OCI-LY1 (cell line): ENCODE data around the gene PTCD1.

Experiments used
- H2AFZ ChIP-seq: fragments of 200-600 bp; sonication (generic), shearing (Covaris generic); 2 replicates; pipeline ENCODE4 v1.6.0; 2014; ENCODE audit warnings: antibody characterized with exemption, mild to moderate bottlenecking, low read length
- H3F3A ChIP-seq: fragments of 200-600 bp; sonication (generic), shearing (Covaris generic); 2 replicates; pipeline ENCODE4 v1.6.0; 2014; ENCODE audit warnings: mild to moderate bottlenecking, antibody characterized with exemption, low read length, moderate library complexity; ENCODE audit not compliant: insufficient read depth
- H3K27ac ChIP-seq: fragments of 200-600 bp; sonication (generic); 2 replicates; pipeline ENCODE4 v1.5.1; 2014; ENCODE audit warnings: low read length, mixed run types, mild to moderate bottlenecking, low read depth; ENCODE audit not compliant: poor library complexity, severe bottlenecking
- H3K27me3 ChIP-seq: fragments of 200-600 bp; sonication (generic); 2 replicates; pipeline ENCODE4 v1.6.0; 2014; ENCODE audit warnings: antibody characterized with exemption, mild to moderate bottlenecking, low read length, moderate library complexity; ENCODE audit not compliant: insufficient read depth
- H3K36me3 ChIP-seq: fragments of 200-600 bp; sonication (generic); 2 replicates; pipeline ENCODE4 v1.6.1; 2014; ENCODE audit warnings: mild to moderate bottlenecking, antibody characterized with exemption, low read length, moderate library complexity, mixed read lengths; ENCODE audit not compliant: insufficient read depth
- H3K4me1 ChIP-seq: fragments of 200-600 bp; sonication (generic); 2 replicates; pipeline ENCODE4 v1.5.1; 2014; ENCODE audit warnings: mild to moderate bottlenecking, low read length, moderate library complexity; ENCODE audit not compliant: insufficient read depth, severe bottlenecking
- H3K4me2 ChIP-seq: fragments of 200-600 bp; sonication (generic), shearing (Covaris generic); 2 replicates; pipeline ENCODE4 v1.6.1; 2014; ENCODE audit warnings: low read length
- H3K4me3 ChIP-seq: fragments of 200-600 bp; sonication (generic); 2 replicates; pipeline ENCODE4 v1.5.1; 2014; ENCODE audit warnings: low read length, low read depth, mild to moderate bottlenecking, mixed read lengths; ENCODE audit not compliant: poor library complexity, severe bottlenecking
- H3K79me2 ChIP-seq: fragments of 200-600 bp; shearing (Covaris generic); 2 replicates; pipeline ENCODE4 v1.6.1; 2016; ENCODE audit warnings: mixed run types, low read length, mixed read lengths; ENCODE audit not compliant: insufficient read depth
- H3K9ac ChIP-seq: fragments of 200-600 bp; sonication (generic), shearing (Covaris generic); 2 replicates; pipeline ENCODE4 v1.6.1; 2014; ENCODE audit warnings: mild to moderate bottlenecking, low read length, mixed read lengths
- H3K9me2 ChIP-seq: fragments of 200-600 bp; sonication (generic), shearing (Covaris generic); 2 replicates; pipeline ENCODE4 v1.6.1; 2014; ENCODE audit warnings: low read depth, mild to moderate bottlenecking, low read length, mixed read lengths
- H3K9me3 ChIP-seq: fragments of 200-600 bp; shearing (Covaris generic); 2 replicates; pipeline ENCODE4 v1.6.1; 2014; ENCODE audit warnings: low read length, mixed read lengths
- H4K20me1 ChIP-seq: fragments of 200-600 bp; sonication (generic), shearing (Covaris generic); 2 replicates; pipeline ENCODE4 v1.6.0; 2016; ENCODE audit warnings: mild to moderate bottlenecking, low read length; ENCODE audit not compliant: insufficient read depth
- EZH2 ChIP-seq: fragments of 200-600 bp; sonication (generic), shearing (Covaris generic); IDR thresholded peaks from 2 replicates; pipeline ENCODE4 v1.8.0; 2017; ENCODE audit warnings: borderline replicate concordance, mixed run types, mild to moderate bottlenecking, antibody characterized with exemption, low read length, moderate library complexity, mixed read lengths
- TF ChIP-seq, protein P1 (sequence below): fragments of 200-600 bp; sonication (generic), shearing (Covaris generic); IDR thresholded peaks from 2 replicates; pipeline ENCODE4 v1.5.1; 2017; ENCODE audit warnings: mild to moderate bottlenecking, antibody characterized with exemption, low read length, moderate library complexity, mixed read lengths

PTCD1 gene

DNA sequence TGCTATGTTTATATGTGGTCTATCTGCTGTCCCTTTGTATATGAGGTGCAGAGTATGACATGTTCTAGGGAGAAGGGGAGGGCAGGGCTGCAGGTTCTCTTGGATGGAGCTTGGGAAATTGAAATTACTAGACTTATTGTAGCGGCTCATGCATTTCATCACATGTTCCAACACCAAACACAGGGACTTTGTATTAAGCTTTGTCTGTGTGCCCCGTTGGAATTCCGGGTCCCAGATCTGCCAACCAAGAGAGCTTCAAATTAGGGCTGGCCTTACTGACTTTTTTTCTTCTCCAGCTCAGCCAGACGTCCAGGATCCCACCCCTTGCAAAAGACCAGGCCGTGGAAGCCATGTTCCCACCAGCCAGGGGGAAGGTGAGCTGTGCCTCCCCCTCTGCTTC is 37.5 kb upstream of the PTCD1 start:
- H3K27ac ChIP-seq: no peak overlapping the region
- no peaks in the 10 kb centered on the region for H3K9me2 ChIP-seq
- TF ChIP-seq EZH2: no peak
- TF ChIP-seq, protein P1, sequence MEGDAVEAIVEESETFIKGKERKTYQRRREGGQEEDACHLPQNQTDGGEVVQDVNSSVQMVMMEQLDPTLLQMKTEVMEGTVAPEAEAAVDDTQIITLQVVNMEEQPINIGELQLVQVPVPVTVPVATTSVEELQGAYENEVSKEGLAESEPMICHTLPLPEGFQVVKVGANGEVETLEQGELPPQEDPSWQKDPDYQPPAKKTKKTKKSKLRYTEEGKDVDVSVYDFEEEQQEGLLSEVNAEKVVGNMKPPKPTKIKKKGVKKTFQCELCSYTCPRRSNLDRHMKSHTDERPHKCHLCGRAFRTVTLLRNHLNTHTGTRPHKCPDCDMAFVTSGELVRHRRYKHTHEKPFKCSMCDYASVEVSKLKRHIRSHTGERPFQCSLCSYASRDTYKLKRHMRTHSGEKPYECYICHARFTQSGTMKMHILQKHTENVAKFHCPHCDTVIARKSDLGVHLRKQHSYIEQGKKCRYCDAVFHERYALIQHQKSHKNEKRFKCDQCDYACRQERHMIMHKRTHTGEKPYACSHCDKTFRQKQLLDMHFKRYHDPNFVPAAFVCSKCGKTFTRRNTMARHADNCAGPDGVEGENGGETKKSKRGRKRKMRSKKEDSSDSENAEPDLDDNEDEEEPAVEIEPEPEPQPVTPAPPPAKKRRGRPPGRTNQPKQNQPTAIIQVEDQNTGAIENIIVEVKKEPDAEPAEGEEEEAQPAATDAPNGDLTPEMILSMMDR: no peak
- no peaks in the 10 kb centered on the region for H3F3A ChIP-seq
- no peak overlapping the region for H2AFZ ChIP-seq
- H3K4me1 ChIP-seq: peaks cover 32% of the 10 kb centered on the region
- peaks cover 36% of the 10 kb centered on the region for H3K79me2 ChIP-seq
- no peaks in the 10 kb centered on the region for H4K20me1 ChIP-seq
- H3K36me3 ChIP-seq: peaks cover 48% of the 10 kb centered on the region
- no peaks in the 10 kb centered on the region for H3K27me3 ChIP-seq
- H3K4me3 ChIP-seq: no peak overlapping the region
- H3K4me2 ChIP-seq: no peak overlapping the region
- H3K9me3 ChIP-seq: no peaks in the 10 kb centered on the region
- no peak overlapping the region for H3K9ac ChIP-seq

DNA sequence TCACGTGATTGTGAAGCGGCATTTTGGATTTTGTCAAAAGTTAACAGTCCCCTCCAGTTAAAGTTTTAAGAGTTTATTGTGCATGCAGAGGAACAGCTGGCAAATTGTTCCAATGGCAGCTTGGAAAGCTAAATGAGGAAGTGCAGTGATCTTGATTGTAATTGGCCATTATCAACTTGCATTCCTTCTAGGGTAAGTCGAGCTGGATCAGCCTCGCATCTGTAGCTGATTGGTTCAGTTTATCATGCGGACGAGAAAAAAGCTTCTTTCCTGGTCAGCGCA is 34.7 kb upstream of the PTCD1 start:
- Histone ChIP-seq H2AFZ (no peak overlapping the region), H3K4me3 (peak overlapping the region; percentile 88), H3K79me2 (peaks cover 36% of the 10 kb centered on the region), H3K9ac (peak overlapping the region; percentile 90), H3K9me3 (no peaks in the 10 kb centered on the region), H3F3A (no peaks in the 10 kb centered on the region), H3K4me1 (peaks cover 38% of the 10 kb centered on the region), H3K27ac (peak overlapping the region; percentile 95), H3K36me3 (peaks cover 20% of the 10 kb centered on the region), H3K9me2 (no peaks in the 10 kb centered on the region), H4K20me1 (no peaks in the 10 kb centered on the region), H3K27me3 (no peaks in the 10 kb centered on the region), H3K4me2 (peak overlapping the region; percentile 70)
- TF ChIP-seq EZH2: no peak
- TF ChIP-seq, protein P1: no peak

DNA sequence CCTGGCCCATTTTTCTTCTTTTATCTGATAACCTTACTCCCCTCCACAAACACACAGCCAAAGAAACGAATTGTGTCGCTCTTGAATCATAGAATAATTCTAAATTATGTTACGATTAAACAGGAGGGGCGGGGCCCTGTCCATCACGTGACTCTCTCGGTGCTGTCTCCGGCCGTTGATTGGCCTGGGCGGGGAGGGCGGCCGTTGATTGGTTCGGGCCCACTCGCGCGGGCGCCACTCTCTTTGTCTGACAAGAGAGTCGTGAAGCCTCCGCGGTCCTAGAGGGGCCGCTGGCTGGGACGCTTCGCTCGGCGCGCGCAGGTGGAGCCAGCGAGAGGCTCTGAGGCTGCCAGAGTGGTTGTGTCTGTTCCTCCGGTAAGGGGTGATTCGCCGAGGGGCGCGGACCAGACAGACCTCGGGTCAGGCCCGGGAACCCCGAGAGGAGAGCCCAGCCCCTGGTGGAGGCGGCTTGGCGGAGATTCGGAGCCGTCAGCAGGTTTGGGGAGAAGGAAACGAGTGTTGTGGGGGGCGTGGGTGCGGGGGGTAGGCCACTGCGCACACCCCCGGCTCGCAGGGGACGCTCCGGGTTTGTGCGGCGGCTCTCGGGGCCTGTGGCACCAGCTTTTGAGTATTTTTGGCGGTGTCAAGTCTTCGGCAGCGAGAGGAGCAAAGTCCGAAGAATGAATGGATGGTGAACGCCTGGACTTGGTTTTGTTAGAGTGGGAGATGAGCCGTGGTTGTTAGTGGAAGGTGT is 34.1 kb upstream of the PTCD1 start, which contains the start of gene ZNF789:
TSS of gene ZNF789 (plus strand) at position 330 of the 754 bp plus-strand sequence. CDS start 3,567 bp downstream, outside the sequence.
- H3K79me2 ChIP-seq: peaks cover 36% of the 10 kb centered on the region
- H3K9ac ChIP-seq: peak within 1 kb of the TSS; percentile 90

More for the DNA sequence above, 34.1 kb upstream of the PTCD1 start, which contains the start of gene ZNF789:
- H3K4me3 ChIP-seq: peak within 1 kb of the TSS; percentile 88
- peak within 1 kb of the TSS; percentile 70 for H3K4me2 ChIP-seq
- H3K9me2 ChIP-seq: no peaks in the 10 kb centered on the region
- H3K27ac ChIP-seq: peak within 1 kb of the TSS; percentile 95
- no peaks in the 10 kb centered on the region for H3F3A ChIP-seq
- H3K4me1 ChIP-seq: peaks cover 38% of the 10 kb centered on the region
- peaks cover 15% of the 10 kb centered on the region for H3K36me3 ChIP-seq
- no peaks in the 10 kb centered on the region for H4K20me1 ChIP-seq
- 0 out of 2 replicates have a peak within 1 kb of the TSS, but pooled peaks have one; percentile 17 for H2AFZ ChIP-seq
- H3K27me3 ChIP-seq: no peaks in the 10 kb centered on the region
- no peaks in the 10 kb centered on the region for H3K9me3 ChIP-seq
- TF ChIP-seq, protein P1: no peak
- TF ChIP-seq EZH2: no peak
